Urinary bladder (tissue), 4 donors: ENCODE data around the gene TC2N. TPM values are rescaled to one million over a fixed set of nuclear protein-coding genes. Genes with fewer than 3 reads are reported as not detected.

Experiments used
- DNase-seq: peaks from one replicate; pipeline ENCODE4 v3.0.0-alpha.2; 2015; ENCODE audit errors: extremely low spot score
- H3K27ac ChIP-seq: one replicate; pipeline ENCODE4 v1.5.1; 2013; ENCODE audit warnings: low read depth, mild to moderate bottlenecking, moderate library complexity
- H3K36me3 ChIP-seq: one replicate; pipeline ENCODE4 v1.6.1; 2013; ENCODE audit warnings: mild to moderate bottlenecking, moderate library complexity; ENCODE audit not compliant: insufficient read depth
- H3K4me1 ChIP-seq: one replicate; pipeline ENCODE4 v1.6.1; 2013; ENCODE audit warnings: mild to moderate bottlenecking, moderate library complexity; ENCODE audit not compliant: insufficient read depth
- H3K4me3 ChIP-seq: one replicate; pipeline ENCODE4 v1.5.1; 2013; ENCODE audit warnings: low read depth, low read length
- WGBS: extraction: QIAGEN DNeasy Blood & Tissue Kit; methylation state at CpG from one replicate; pipeline ENCODE4 v1.1.7; 2013; 5-methylcytosine and 5-hydroxymethylcytosine counted together
- polyA plus RNA-seq: library from polyadenylated mRNA; stranded (reverse); fragments of 200-250 nt; gene quantifications from one replicate; pipeline ENCODE4 v1.2.3, GENCODE V29; 2013
- total RNA-seq: library from RNA; depleted of rRNA; stranded (reverse); fragments of >200 nt; gene quantifications from one replicate; pipeline ENCODE4 v1.2.3, GENCODE V29; 2014
- donor health status: healthy with polysubstance abuse.
- donor health status: healthy.

TC2N gene
- total and polyA plus RNA-seq, 2 donors = 9.8 to 46.8 TPM

DNA sequence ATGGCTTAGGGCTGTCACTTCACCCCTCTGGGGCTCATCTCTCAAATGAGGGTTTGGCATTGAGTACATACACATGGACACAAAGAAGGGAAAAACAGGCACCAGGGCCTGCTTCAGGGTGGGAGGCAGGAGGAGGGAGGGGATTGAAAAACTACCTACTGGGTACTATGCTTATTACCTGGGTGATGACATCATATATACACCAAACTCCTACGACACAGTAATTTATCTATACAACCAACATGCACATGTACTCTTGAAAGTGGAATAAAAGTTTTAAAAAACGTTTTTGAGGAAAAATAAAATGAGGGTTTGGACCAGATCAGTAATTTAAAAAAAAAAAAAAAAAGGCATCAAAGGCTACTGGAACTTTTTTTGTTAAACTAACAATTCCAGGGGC is 3.6 kb upstream of the TC2N start:
- Histone ChIP-seq H3K4me1 (no peaks in the 10 kb centered on the region), H3K36me3 (no peaks in the 10 kb centered on the region), H3K27ac (no peak overlapping the region), H3K4me3 (no peak overlapping the region)
- DNase-seq = no peak
- WGBS = 41% methylated on average over 2 of the region's 2 CpGs

DNA sequence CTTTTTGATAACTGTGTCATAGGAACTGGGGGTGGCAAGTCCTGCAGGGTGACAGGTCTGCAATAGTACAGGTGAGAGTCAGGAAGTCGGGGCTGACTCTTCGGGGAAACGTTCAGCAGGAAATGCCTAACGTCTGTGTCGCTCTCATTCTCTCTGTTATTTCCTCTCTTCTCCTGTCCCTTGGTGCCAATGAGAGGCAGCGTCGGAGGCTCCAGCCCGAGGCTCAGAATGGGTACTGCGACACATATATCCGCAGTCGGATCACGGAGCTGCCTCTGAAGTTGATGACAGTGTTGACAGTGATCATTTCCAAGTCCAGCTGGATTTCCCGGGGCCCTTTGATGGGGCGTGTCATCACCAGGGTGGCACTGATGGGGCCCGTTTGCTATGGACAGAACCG is 2.7 kb upstream of the TC2N start:
- no peaks in the 10 kb centered on the region for H3K4me1 ChIP-seq
- WGBS = 74% methylated on average over 16 of the region's 16 CpGs
- no peak overlapping the region for H3K4me3 ChIP-seq
- no peaks in the 10 kb centered on the region for H3K36me3 ChIP-seq
- H3K27ac ChIP-seq = peak overlapping the region; percentile 31
- no peak for DNase-seq

DNA sequence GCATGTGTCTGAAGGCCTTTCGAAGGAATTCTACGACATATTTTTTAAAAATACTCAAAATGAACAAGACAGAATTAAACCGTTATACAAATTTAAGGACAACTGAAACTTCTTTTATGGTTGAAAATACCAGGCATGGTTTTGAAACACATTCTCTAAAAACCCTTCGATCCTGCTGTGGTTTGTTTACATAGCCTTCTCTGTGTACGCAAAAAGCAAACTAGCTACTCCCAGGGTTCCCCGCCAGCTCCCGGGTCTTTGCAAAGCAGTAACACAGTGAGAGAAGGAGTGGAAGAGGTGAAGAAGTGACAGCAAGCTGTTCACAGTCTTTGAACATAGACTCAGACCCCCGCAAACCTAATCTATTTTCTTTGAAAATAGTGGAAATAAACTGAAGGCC is 2.2 kb upstream of the TC2N start:
- H3K4me1 ChIP-seq = no peaks in the 10 kb centered on the region
- no peak for DNase-seq
- H3K27ac ChIP-seq = no peak overlapping the region
- H3K4me3 ChIP-seq = no peak overlapping the region
- no peaks in the 10 kb centered on the region for H3K36me3 ChIP-seq
- WGBS = 74% methylated on average over 8 of the region's 8 CpGs

DNA sequence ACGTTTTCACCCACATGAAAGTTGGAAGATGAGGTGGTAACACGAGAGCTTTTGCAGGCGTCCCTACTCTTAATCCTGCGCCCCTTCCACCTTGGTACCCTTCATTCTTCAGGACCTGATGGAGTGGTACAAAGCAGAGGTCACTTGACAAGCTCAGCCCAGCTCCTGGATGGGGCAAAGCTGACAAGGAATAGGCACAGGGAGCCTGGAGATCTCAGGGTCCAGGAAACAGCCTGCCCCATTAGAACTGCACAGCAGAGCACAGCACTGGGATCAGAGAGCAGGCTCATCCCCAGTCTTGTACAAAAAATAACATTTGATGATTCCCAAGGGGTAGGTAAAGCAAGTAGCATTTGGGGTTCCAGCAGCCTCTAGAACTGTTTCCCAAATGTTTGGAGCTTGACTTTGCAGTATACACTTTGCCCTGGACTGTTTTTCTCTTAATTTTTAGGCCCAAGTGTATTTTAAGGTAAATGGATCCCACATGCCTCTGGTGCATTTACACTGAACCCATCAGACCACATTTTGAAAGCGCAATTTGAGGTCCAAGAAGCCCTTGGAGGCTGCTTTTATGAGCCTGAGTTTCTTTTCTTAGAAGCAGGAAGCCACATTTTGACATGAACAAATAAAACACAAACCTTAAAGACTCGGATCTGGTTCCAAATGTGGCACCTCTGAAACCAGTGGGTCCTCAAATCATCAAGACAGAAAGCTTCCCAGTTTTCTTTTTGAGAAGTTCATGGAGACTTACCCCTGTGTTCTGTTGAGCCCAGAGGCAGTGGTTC is 633 bp downstream of the TC2N start:
- Histone ChIP-seq H3K4me3 (peak overlapping the region; percentile 8), H3K27ac (no peak overlapping the region), H3K4me1 (no peaks in the 10 kb centered on the region), H3K36me3 (no peaks in the 10 kb centered on the region)
- 79% methylated on average over 6 of the region's 6 CpGs for WGBS
- no peak for DNase-seq

DNA sequence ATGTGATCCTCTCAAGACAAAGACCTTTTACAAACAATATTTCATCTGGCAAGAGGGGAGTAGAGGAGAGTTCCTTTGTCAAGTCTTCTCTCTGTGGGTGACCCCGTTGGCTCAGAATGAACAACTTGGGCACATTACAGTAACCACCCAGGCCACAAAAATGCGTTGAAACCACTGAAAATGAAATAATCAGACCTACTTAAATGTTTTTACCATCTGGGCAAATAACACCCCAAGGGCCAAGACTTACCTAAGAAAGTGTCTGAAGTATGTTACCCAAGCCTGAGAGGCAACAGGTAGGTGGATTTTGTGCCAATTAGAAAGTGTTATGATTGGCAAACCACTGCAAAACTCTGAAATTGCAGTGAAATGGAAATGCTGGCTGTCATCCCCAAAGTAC is 1.3 kb downstream of the TC2N start:
- WGBS = 71% methylated on average over 2 of the region's 2 CpGs
- Histone ChIP-seq H3K4me1 (no peaks in the 10 kb centered on the region), H3K27ac (no peak overlapping the region), H3K4me3 (peak overlapping the region; percentile 4), H3K36me3 (no peaks in the 10 kb centered on the region)
- no peak for DNase-seq

DNA sequence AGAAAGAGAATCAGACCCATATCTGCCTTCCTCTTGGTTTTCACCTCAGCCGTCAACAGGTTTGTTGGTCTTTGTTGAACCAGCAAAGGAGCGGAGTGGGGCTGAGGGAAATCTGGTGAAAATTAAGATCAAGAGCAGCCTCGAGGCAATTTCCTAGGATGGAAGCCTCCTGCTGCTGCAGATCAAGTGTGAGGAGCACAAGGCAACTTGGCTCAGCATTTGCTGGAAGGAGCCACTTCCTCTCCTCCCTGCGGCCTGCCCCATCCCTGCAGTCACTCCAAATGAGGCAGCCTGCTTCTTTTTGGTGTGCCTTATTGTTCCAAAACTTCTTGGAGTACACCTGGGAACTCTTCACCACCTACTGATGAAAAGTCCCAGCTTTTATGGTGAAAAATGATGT is 4.9 kb downstream of the TC2N start:
- Histone ChIP-seq H3K4me3 (no peak overlapping the region), H3K27ac (no peak overlapping the region), H3K36me3 (no peaks in the 10 kb centered on the region), H3K4me1 (no peaks in the 10 kb centered on the region)
- 77% methylated on average over 4 of the region's 4 CpGs for WGBS
- no peak for DNase-seq

DNA sequence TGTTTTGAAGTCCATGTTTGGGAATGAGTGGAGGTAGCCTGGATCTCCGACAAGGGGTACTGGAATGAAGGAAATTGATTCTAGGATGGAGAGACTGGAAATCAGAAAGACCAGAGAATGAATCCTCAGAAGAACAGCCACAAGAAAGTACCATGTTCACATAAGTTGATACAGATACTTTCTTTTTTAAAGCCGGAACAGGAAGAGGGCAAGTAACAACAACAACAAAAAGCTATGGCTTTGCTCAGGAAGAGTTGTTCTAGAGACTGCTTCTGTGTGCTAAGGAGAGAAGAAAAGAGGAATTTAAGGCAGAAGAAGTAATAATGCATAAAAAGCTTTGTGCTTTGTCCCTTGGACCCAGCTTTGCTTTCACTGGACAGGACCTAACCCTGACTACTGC is 6.2 kb downstream of the TC2N start:
- 86% methylated on average over 2 of the region's 2 CpGs for WGBS
- Histone ChIP-seq H3K27ac (no peak overlapping the region), H3K4me1 (no peaks in the 10 kb centered on the region), H3K4me3 (no peak overlapping the region), H3K36me3 (no peaks in the 10 kb centered on the region)
- no peak for DNase-seq

DNA sequence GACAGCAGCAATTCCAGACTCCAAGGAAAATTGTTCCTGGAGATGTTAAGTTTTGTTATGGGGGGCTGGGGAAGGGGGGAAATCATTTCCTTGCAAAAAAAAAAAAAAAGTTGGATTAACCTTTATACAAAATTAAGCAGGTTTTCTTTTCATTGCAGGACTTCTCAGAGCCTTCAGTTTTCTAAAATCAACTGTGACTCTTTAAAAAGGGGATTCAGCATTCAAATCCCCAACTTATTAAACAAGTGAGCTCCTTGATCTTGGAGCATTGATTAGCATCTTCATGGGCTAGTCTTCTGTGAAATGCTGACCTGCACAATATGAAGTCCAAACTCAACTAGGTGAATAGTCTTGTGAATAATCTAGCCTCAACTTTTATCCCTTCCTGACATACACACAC is 7.1 kb downstream of the TC2N start:
- Histone ChIP-seq H3K4me1 (no peaks in the 10 kb centered on the region), H3K27ac (no peak overlapping the region), H3K36me3 (no peaks in the 10 kb centered on the region), H3K4me3 (no peak overlapping the region)
- no peak for DNase-seq

DNA sequence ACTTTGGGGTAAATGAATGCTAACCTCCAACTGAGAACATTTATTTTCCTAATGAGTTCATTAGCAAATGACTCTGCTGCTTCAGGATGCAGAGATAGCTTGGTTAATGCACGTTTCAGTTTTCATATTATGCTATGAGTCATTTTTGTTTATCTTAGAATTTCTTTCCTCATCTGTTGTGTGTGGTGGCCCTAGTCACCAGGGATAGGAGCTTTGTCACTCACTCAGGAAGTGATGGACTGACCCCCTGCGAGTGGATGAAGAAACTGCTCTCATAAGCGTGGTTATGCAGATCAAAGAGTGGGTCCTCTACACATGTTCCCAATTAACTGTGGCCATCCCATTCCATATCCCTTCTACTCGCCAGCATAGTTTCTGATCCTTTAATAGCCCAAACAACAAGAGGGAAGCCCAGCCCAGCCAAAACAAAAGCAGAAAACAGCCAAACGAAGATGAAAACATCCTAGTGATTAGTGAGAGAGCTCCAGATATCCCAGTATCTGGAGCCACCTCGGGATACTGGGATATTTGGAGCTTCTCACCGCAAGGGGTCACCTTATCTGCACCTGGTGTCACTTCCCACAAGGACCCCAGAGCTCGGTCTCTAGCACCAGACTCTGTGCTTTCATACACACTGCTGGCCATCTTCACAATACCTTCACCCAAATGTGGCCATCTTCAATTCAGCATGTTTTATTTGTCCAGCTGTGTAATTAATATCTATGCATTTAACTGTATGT is 8.6 kb downstream of the TC2N start:
- Histone ChIP-seq H3K36me3 (no peaks in the 10 kb centered on the region), H3K27ac (no peak overlapping the region), H3K4me3 (no peak overlapping the region), H3K4me1 (no peaks in the 10 kb centered on the region)
- DNase-seq = no peak
- 30% methylated on average over 8 of the region's 8 CpGs for WGBS

DNA sequence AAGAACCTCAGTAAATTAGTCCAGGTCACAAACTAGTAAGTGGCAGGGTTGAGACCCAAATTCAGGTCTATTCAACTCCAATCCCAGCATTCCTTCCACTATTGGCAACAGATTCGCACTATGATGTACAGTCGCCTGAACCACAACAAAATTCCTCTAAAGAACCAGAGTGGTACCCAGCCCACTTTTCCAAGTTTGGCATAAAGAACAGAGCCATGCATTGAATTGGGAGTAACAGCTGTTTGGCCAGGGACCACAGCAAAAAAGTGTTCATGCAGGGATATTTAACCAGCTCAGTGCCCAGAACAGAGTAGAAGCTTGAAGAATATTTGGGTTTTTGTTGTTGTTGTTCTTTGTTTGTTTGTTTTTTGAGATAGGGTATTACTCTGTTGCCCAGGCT is 9.7 kb downstream of the TC2N start:
- 90% methylated on average over 2 of the region's 2 CpGs for WGBS
- no peak for DNase-seq
- Histone ChIP-seq H3K4me3 (no peak overlapping the region), H3K4me1 (no peaks in the 10 kb centered on the region), H3K36me3 (no peaks in the 10 kb centered on the region), H3K27ac (no peak overlapping the region)

DNA sequence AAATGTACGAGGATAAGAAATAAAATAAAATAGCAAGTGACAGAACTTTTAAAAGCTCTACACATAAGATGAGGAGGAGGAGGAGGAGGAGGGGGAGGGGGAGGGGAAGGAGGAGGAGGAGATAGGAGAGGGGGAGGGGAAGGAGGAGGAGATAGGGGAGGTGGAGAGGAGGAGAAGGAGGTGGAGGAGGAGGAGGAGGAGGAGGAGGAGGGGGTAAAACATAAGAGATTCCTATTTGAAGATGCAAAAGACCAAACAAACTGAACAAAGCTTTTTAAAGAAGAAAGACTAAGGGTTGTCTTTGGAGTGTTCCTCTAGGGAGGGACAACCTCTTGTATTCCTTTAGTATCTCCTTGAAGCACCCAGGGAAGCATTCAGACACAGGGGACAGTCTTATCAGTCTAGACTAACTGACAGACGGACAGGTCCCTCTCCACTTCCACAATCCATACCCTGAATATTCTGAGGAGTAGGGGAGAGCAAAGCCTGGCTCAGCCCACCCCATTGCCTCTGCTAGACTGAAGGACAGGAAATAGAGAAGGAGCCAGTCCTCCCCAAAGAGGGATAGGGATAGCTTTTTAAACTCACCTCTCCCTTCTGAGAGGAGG is 12.9 kb downstream of the TC2N start:
- WGBS = 63% methylated on average over 2 of the region's 2 CpGs
- no peaks in the 10 kb centered on the region for H3K36me3 ChIP-seq
- no peaks in the 10 kb centered on the region for H3K4me1 ChIP-seq
- no peak for DNase-seq
- no peak overlapping the region for H3K4me3 ChIP-seq
- H3K27ac ChIP-seq = no peak overlapping the region

DNA sequence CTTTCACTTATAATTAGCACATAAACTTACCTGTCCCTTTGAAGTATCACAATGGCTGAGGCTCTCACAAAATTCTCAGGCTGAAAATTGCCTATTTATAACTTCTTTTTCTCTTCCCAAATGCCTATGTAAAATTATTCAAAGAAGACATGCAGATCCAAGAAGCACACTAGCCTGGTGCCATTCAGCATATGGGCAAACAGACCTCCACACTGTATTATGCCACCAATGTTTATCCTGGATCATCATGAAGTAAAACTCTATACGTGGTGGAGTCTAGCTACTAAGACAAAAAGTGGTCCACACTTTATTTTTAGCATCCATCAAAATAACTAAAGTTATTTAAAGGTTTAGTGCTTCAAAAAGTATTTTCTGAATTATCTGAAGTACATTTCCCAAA is 15.8 kb downstream of the TC2N start:
- no peak overlapping the region for H3K27ac ChIP-seq
- no peaks in the 10 kb centered on the region for H3K36me3 ChIP-seq
- no peaks in the 10 kb centered on the region for H3K4me1 ChIP-seq
- WGBS = 32% methylated on average over 1 of the region's 1 CpG
- no peak overlapping the region for H3K4me3 ChIP-seq
- DNase-seq = no peak

DNA sequence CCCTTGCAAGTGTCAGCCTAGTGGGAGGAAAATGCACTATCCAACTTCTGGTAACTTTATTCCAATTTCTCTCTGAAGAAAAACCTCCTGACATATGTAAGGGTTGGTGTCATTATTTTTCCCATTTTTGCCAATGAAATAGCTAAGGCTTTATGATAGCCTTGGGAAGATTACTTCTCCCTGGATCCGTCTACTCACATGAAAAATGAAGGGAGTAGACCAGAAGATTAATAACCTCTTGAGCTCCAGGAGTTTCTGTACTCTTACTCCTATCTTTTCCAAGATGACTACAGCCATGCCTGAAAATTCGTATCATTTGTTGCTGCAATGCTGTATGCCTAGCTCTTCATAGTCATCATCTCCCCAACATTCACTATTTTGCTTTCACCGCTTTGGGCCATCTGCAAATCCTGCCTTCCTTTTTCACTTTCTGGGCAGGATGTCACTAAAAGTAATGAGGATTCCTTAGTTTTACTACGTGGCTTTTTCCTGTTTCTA is 18.8 kb downstream of the TC2N start:
- WGBS = 72% methylated on average over 4 of the region's 4 CpGs
- no peak overlapping the region for H3K4me3 ChIP-seq
- no peaks in the 10 kb centered on the region for H3K4me1 ChIP-seq
- H3K27ac ChIP-seq = no peak overlapping the region
- DNase-seq = no peak
- no peaks in the 10 kb centered on the region for H3K36me3 ChIP-seq

DNA sequence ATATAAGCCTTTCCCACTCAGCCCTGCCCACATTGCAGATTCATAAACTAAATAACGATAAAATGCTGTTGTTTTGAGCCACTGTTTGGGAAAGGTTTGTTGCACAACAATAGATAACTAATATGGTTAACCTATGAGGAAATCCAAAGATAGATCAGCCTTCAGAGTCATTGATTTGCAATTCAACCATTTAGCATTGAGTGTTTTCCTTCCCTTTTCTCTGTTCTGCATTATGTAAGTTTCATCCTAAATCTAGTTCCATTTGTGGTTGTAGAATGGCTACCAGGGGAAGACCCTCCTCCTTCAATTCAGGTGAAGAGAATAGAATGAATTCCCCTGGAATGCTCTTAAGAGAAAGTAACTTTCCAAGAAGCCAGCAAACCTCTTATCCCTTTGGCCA is 19.6 kb downstream of the TC2N start:
- no peak overlapping the region for H3K4me3 ChIP-seq
- no peak for DNase-seq
- H3K27ac ChIP-seq = no peak overlapping the region
- H3K4me1 ChIP-seq = no peaks in the 10 kb centered on the region
- 81% methylated on average over 1 of the region's 1 CpG for WGBS
- H3K36me3 ChIP-seq = no peaks in the 10 kb centered on the region
